Fibroblast of the conjunctiva (primary cell): ENCODE results near the gene EYS.

Source experiments
- DNase-seq: peaks from one replicate; pipeline ENCODE4 v3.0.0-alpha.2; 2010; ENCODE audit warnings: low read depth

The EYS gene

GRCh38 chr6:65707126-65707826 is at the start of gene EYS:
EYS (minus strand) TSS chr6:65707226; CDS start chr6:65495410, 211,816 bp downstream.
- DNase-seq, result no peak

- no peak for DNase-seq
Observed at GRCh38 chr6:65746302-65746701, 39.3 kb upstream of the EYS start.

GRCh38 chr6:65745614-65746013 is 38.6 kb upstream of the EYS start:
- DNase-seq, result no peak

- DNase-seq, result no peak
Observed at GRCh38 chr6:65728879-65729479, 22.0 kb upstream of the EYS start.

GRCh38 chr6:65719101-65719500 is 12.1 kb upstream of the EYS start:
- DNase-seq, result no peak

- DNase-seq, result no peak
Observed at GRCh38 chr6:65711531-65711930, 4.5 kb upstream of the EYS start.

GRCh38 chr6:65709099-65709830 is 2.2 kb upstream of the EYS start:
- DNase-seq, result no peak

- DNase-seq, result no peak
Observed at GRCh38 chr6:65708162-65708561, 1.1 kb upstream of the EYS start.

GRCh38 chr6:65706436-65706835 is 590 bp downstream of the EYS start:
- no peak for DNase-seq

GRCh38 chr6:65701325-65701724 is 5.7 kb downstream of the EYS start:
- DNase-seq, result no peak

- DNase-seq, result no peak
Observed at GRCh38 chr6:65700561-65700960, 6.5 kb downstream of the EYS start.

- no peak for DNase-seq
Observed at GRCh38 chr6:65692109-65692508, 14.9 kb downstream of the EYS start.

- no peak for DNase-seq
Observed at GRCh38 chr6:65680232-65680631, 26.8 kb downstream of the EYS start.

- no peak for DNase-seq
Observed at GRCh38 chr6:65671922-65672321, 35.1 kb downstream of the EYS start.

GRCh38 chr6:65667916-65668656 is 38.9 kb downstream of the EYS start:
- no peak for DNase-seq

- no peak for DNase-seq
Observed at GRCh38 chr6:65650086-65650485, 56.9 kb downstream of the EYS start.

- no peak for DNase-seq
Observed at GRCh38 chr6:65649392-65649791, 57.6 kb downstream of the EYS start.

- DNase-seq, result no peak
Observed at GRCh38 chr6:65646544-65646943, 60.5 kb downstream of the EYS start.

- no peak for DNase-seq
Observed at GRCh38 chr6:65642776-65643175, 64.2 kb downstream of the EYS start.

- no peak for DNase-seq
Observed at GRCh38 chr6:65638047-65638831, 68.8 kb downstream of the EYS start.

- DNase-seq, result no peak
Observed at GRCh38 chr6:65637289-65638046, 69.6 kb downstream of the EYS start.
